ENCODE measurements around the gene CFAP65.

Gene CFAP65

GRCh38 chr2:219016721-219017120, 24.6 kb downstream of the CFAP65 start:
- no peak for DNase-seq (ENCODE audit: low read depth in 2 of 2)

- DNase-seq (ENCODE audit: low read depth in 2 of 2): no peak
Measured at GRCh38 chr2:219010873-219011272, 30.4 kb downstream of the CFAP65 start.

GRCh38 chr2:219010162-219010756, 31.1 kb downstream of the CFAP65 start:
- no peak for DNase-seq (ENCODE audit: low read depth in 2 of 2)

GRCh38 chr2:219009294-219009693, 32.0 kb downstream of the CFAP65 start:
- no peak for DNase-seq (ENCODE audit: low read depth in 2 of 2)

GRCh38 chr2:219003979-219004378, 37.3 kb downstream of the CFAP65 start:
- DNase-seq (ENCODE audit: low read depth in 2 of 2): no peak

- no peak for DNase-seq (ENCODE audit: low read depth in 2 of 2)
Measured at GRCh38 chr2:219003267-219003634, 38.1 kb downstream of the CFAP65 start.

GRCh38 chr2:219002395-219003266, 38.7 kb downstream of the CFAP65 start:
- DNase-seq (ENCODE audit: low read depth in 2 of 2): no peak

- peak; percentile 29 to 48 for DNase-seq (ENCODE audit: low read depth in 2 of 2)
Measured at GRCh38 chr2:219001577-219002394, 39.5 kb downstream of the CFAP65 start.

GRCh38 chr2:219001100-219001576, 40.2 kb downstream of the CFAP65 start:
- DNase-seq (ENCODE audit: low read depth in 2 of 2): no peak

- no peak for DNase-seq (ENCODE audit: low read depth in 2 of 2)
Measured at GRCh38 chr2:219000569-219000960, 40.8 kb downstream of the CFAP65 start.

- no peak for DNase-seq (ENCODE audit: low read depth in 2 of 2)
Measured at GRCh38 chr2:218999881-219000568, 41.3 kb downstream of the CFAP65 start.

GRCh38 chr2:218999021-218999880, 42.1 kb downstream of the CFAP65 start:
- no peak for DNase-seq (ENCODE audit: low read depth in 2 of 2)

GRCh38 chr2:218998414-218999002, 42.8 kb downstream of the CFAP65 start:
- no peak for DNase-seq (ENCODE audit: low read depth in 2 of 2)

- DNase-seq (ENCODE audit: low read depth in 2 of 2): no peak
Measured at GRCh38 chr2:218997731-218998130, 43.6 kb downstream of the CFAP65 start.

GRCh38 chr2:218996937-218997336, 44.4 kb downstream of the CFAP65 start:
- no peak for DNase-seq (ENCODE audit: low read depth in 2 of 2)

GRCh38 chr2:218995972-218996711, 45.2 kb downstream of the CFAP65 start:
- peak; percentile 44 to 54 for DNase-seq (ENCODE audit: low read depth in 2 of 2)

- DNase-seq (ENCODE audit: low read depth in 2 of 2): no peak
Measured at GRCh38 chr2:218995561-218995960, 45.8 kb downstream of the CFAP65 start.

GRCh38 chr2:218993345-218994315, 47.7 kb downstream of the CFAP65 start, which contains the start of gene CRYBA2:
TSS of gene CRYBA2 (minus strand) at chr2:218993422. CDS start at chr2:218993176, 246 bp downstream.
- no peak for DNase-seq (ENCODE audit: low read depth in 2 of 2)
